ENCODE data around the gene OR2F1.

The OR2F1 gene

GRCh38 chr7:143906151-143906550 is 48.5 kb upstream of the OR2F1 start:
- TF ChIP-seq PATZ1 (CRISPR knock-in tag; IDR thresholded peaks at IDR 0.05; ENCODE audit: borderline replicate concordance), result no peak
- no peak for TF ChIP-seq CSDC2 (CRISPR knock-in tag; IDR thresholded peaks at IDR 0.05)
- TF ChIP-seq ZNF8 (CRISPR knock-in tag; IDR thresholded peaks at IDR 0.05), result no peak
- no peak for TF ChIP-seq TCF4 (CRISPR knock-in tag; IDR thresholded peaks at IDR 0.05; ENCODE audit: borderline replicate concordance)
- no peak for TF ChIP-seq GLIS3 (CRISPR knock-in tag; IDR thresholded peaks at IDR 0.05)
- no peak for TF ChIP-seq TSHZ2 (CRISPR knock-in tag; IDR thresholded peaks at IDR 0.05)
- no peak for TF ChIP-seq ZNF565 (CRISPR knock-in tag; conservative IDR thresholded peaks at IDR 0.05; ENCODE audit: low read depth)
- no peak for TF ChIP-seq ISL1 (CRISPR knock-in tag; IDR thresholded peaks at IDR 0.05)
- TF ChIP-seq ARNTL (CRISPR knock-in tag; IDR thresholded peaks at IDR 0.05; ENCODE audit: borderline replicate concordance, low read depth), result no peak
- TF ChIP-seq CSRNP3 (CRISPR knock-in tag; IDR thresholded peaks at IDR 0.05), result no peak
- TF ChIP-seq ZFP30 (CRISPR knock-in tag; IDR thresholded peaks at IDR 0.05), result no peak
- TF ChIP-seq ZFP3 (CRISPR knock-in tag; IDR thresholded peaks at IDR 0.05), result no peak
- no peak for TF ChIP-seq OSR1 (CRISPR knock-in tag; IDR thresholded peaks at IDR 0.05)
- no peak for TF ChIP-seq RARB (CRISPR knock-in tag; IDR thresholded peaks at IDR 0.05)
- no peak for ATAC-seq

GRCh38 chr7:143906895-143907294 is 47.7 kb upstream of the OR2F1 start:
- no peak for TF ChIP-seq ZNF70 (CRISPR knock-in tag; IDR thresholded peaks at IDR 0.05)
- no peak for TF ChIP-seq ZFP30 (CRISPR knock-in tag; IDR thresholded peaks at IDR 0.05)
- no peak for TF ChIP-seq CSDC2 (CRISPR knock-in tag; IDR thresholded peaks at IDR 0.05)
- no peak for TF ChIP-seq BACH2 (CRISPR knock-in tag; IDR thresholded peaks at IDR 0.05; ENCODE audit: borderline replicate concordance)
- no peak for TF ChIP-seq OSR1 (CRISPR knock-in tag; IDR thresholded peaks at IDR 0.05)
- TF ChIP-seq ISL1 (CRISPR knock-in tag; IDR thresholded peaks at IDR 0.05), result no peak
- TF ChIP-seq CREB5 (CRISPR knock-in tag; IDR thresholded peaks at IDR 0.05; ENCODE audit: low read depth), result no peak
- TF ChIP-seq CSRNP3 (CRISPR knock-in tag; IDR thresholded peaks at IDR 0.05), result no peak
- TF ChIP-seq GLIS3 (CRISPR knock-in tag; IDR thresholded peaks at IDR 0.05), result no peak
- no peak for TF ChIP-seq ZC3H10 (CRISPR knock-in tag; IDR thresholded peaks at IDR 0.05)
- TF ChIP-seq ESRRG (CRISPR knock-in tag; IDR thresholded peaks at IDR 0.05), result no peak
- no peak for TF ChIP-seq ZFP3 (CRISPR knock-in tag; IDR thresholded peaks at IDR 0.05)
- TF ChIP-seq PATZ1 (CRISPR knock-in tag; IDR thresholded peaks at IDR 0.05; ENCODE audit: borderline replicate concordance), result no peak
- no peak for TF ChIP-seq ZNF8 (CRISPR knock-in tag; IDR thresholded peaks at IDR 0.05)
- TF ChIP-seq SNAI2 (CRISPR knock-in tag; IDR thresholded peaks at IDR 0.05), result no peak
- TF ChIP-seq TSHZ2 (CRISPR knock-in tag; IDR thresholded peaks at IDR 0.05), result no peak
- no peak for TF ChIP-seq ARNTL (CRISPR knock-in tag; IDR thresholded peaks at IDR 0.05; ENCODE audit: borderline replicate concordance, low read depth)
- TF ChIP-seq TCF4 (CRISPR knock-in tag; IDR thresholded peaks at IDR 0.05; ENCODE audit: borderline replicate concordance), result no peak
- TF ChIP-seq POU6F1 (CRISPR knock-in tag; IDR thresholded peaks at IDR 0.05; ENCODE audit: borderline replicate concordance, low read depth), result no peak
- no peak for TF ChIP-seq PPARA (CRISPR knock-in tag; IDR thresholded peaks at IDR 0.05; ENCODE audit: borderline replicate concordance)
- no peak for ATAC-seq
